Spleen (tissue), 11 donors: ENCODE data around the gene DNTT. TPM values are rescaled to one million over a fixed set of nuclear protein-coding genes. Genes with fewer than 3 reads are reported as not detected.

Source experiments
- DNase-seq: peaks from one replicate; pipeline ENCODE4 v3.0.0-alpha.2; 2020
- H3K27ac ChIP-seq, 8 donors: fragments of 200-600 bp; sonication (generic) in 7 of 8; 1 replicate in 4 of 8; 2 replicates in 4 of 8; pipeline versions ENCODE4 v1.5.0 to v1.8.0; 2016 to 2021; ENCODE audit warnings: inconsistent platforms in 4 of 8, mild to moderate bottlenecking in 4 of 8, moderate library complexity in 1 of 8
- H3K27me3 ChIP-seq, 7 donors: fragments of 200-600 bp; sonication (generic) in 6 of 7; replicated peaks in 1 of 7; 1 replicate in 4 of 7; 2 replicates in 3 of 7; pipeline versions ENCODE4 v1.5.0 to v1.8.0; 2016 to 2021; ENCODE audit warnings: inconsistent platforms in 3 of 7, mild to moderate bottlenecking in 1 of 7
- H3K36me3 ChIP-seq, 6 donors: fragments of 200-600 bp; sonication (generic) in 5 of 6; 1 replicate in 4 of 6; 2 replicates in 2 of 6; pipeline versions ENCODE4 v1.5.0 to v1.8.0; 2016 to 2021; ENCODE audit warnings: inconsistent platforms in 2 of 6
- H3K4me1 ChIP-seq, 6 donors: fragments of 200-600 bp; sonication (generic) in 5 of 6; 1 replicate in 3 of 6; 2 replicates in 3 of 6; pipeline versions ENCODE4 v1.5.0 to v1.8.0; 2016 to 2021; ENCODE audit warnings: inconsistent platforms in 3 of 6
- H3K4me3 ChIP-seq, 8 donors: fragments of 200-600 bp; sonication (generic) in 7 of 8; 1 replicate in 4 of 8; 2 replicates in 4 of 8; pipeline versions ENCODE4 v1.5.0 to v1.8.0; 2016 to 2021; ENCODE audit warnings: inconsistent platforms in 4 of 8, mild to moderate bottlenecking in 4 of 8, moderate library complexity in 2 of 8
- H3K9me3 ChIP-seq, 8 donors: fragments of 200-600 bp; sonication (generic) in 7 of 8; 1 replicate in 4 of 8; 2 replicates in 4 of 8; pipeline versions ENCODE4 v1.5.0 to v1.8.0; 2016 to 2021; ENCODE audit warnings: inconsistent platforms in 4 of 8
- CTCF ChIP-seq, 11 experiments: fragments of 200-600 bp in 7 of 11; fragments of 450-650 bp in 4 of 11; sonication (generic) in 4 of 11; IDR thresholded peaks in 8 of 11; conservative IDR thresholded peaks in 3 of 11; 1 replicate in 7 of 11; 2 replicates in 4 of 11; pipeline versions ENCODE4 v1.4.0 to v1.8.0; 2016 to 2021; ENCODE audit warnings: antibody characterized with exemption in 11 of 11, inconsistent platforms in 4 of 11, mild to moderate bottlenecking in 1 of 11
- POLR2A ChIP-seq, 3 donors: fragments of 450-650 bp; IDR thresholded peaks; one replicate each; pipeline ENCODE4 v1.5.1; 2017; ENCODE audit warnings: antibody characterized with exemption in 3 of 3, mild to moderate bottlenecking in 1 of 3
- POLR2AphosphoS5 ChIP-seq, 3 donors: sonication (generic); formaldehyde crosslinking; IDR thresholded peaks; one replicate each; pipeline ENCODE4 v1.5.1; 2017; ENCODE audit warnings: antibody characterized with exemption in 3 of 3
- WGBS, 5 donors: extraction: QIAGEN DNeasy Blood & Tissue Kit in 3 of 5; methylation state at CpG; one replicate each; pipeline versions ENCODE4 v1.1.5 to v1.1.7; 2013 to 2018; 5-methylcytosine and 5-hydroxymethylcytosine counted together
- intact Hi-C: fragments of 100-400 bp; cut with DNase I; formaldehyde crosslinking; loops from one replicate; pipeline ENCODE4 v1.15.0; 2023; ENCODE audit warnings: low total_unique reads
- polyA plus RNA-seq, 3 donors: library from polyadenylated mRNA; stranded (reverse); fragments of 200-250 nt; gene quantifications; one replicate each; pipeline ENCODE4 v1.2.1, GENCODE V29; 2013
- total RNA-seq, 7 donors: library from RNA; depleted of rRNA in 3 of 7; stranded (reverse); fragments of >200 nt in 3 of 7; fragmentation: NEBNext Ultra II Directional in 4 of 7; extraction: Animal tissue kit (Norgen Biotek cat#: 25700) in 4 of 7; gene quantifications; one replicate each; pipeline versions ENCODE4 v1.1.0 to v1.2.1, GENCODE V29; 2016 to 2021
- donor health status: healthy with polysubstance abuse.
- donor health status: DM: no; HTN: no; CAD: no; lungs with moderate emphysema.
- donor health status: DM: no; HTN: no; CAD: no.
- donor health status: Bipolar disorder and iron deficiency.
- donor health status: healthy.
- donor health status: DM: no; HTN: no; CAD: no.
- donor health status: DM: yes; HTN: yes; CAD: no.

DNTT gene
- total and polyA plus RNA-seq, 10 donors: 0.08 to 0.59 TPM; not detected in 8

- intact Hi-C loops: no loop called here
- H3K9me3 ChIP-seq: peaks cover 0 to 6% (median 0%) of the 10 kb centered on the region in 8 donors
- peaks cover 0 to 5% (median 0%) of the 10 kb centered on the region in 7 donors for H3K27me3 ChIP-seq
- H3K4me3 ChIP-seq: no peak within 1 kb of the TSS
- 72 to 89% (median 85%) methylated on average over 7 of the region's 7 CpGs for WGBS, 5 donors
- no peak within 1 kb of the TSS for H3K27ac ChIP-seq
- no peaks in the 10 kb centered on the region for H3K36me3 ChIP-seq
- no peaks in the 10 kb centered on the region for H3K4me1 ChIP-seq
- no peak for TF ChIP-seq POLR2A (IDR thresholded peaks at IDR 0.05)
- TF ChIP-seq CTCF (IDR thresholded peaks at IDR 0.05 in 8 of 11, conservative IDR thresholded peaks at IDR 0.05 in 3 of 11): no peak
- TF ChIP-seq POLR2AphosphoS5 (IDR thresholded peaks at IDR 0.05): no peak
- DNase-seq: no peak
Measured at GRCh38 chr10:96358851-96359540, 54.8 kb downstream of the DNTT start, which contains the start of gene OPALIN. TSS of gene OPALIN (minus strand) at chr10:96359002. CDS start at chr10:96358896, 106 bp downstream.

- DNase-seq: no peak
- Histone ChIP-seq H3K9me3 (peaks cover 0 to 6% (median 0%) of the 10 kb centered on the region in 8 donors), H3K36me3 (no peaks in the 10 kb centered on the region), H3K27me3 (peaks cover 0 to 5% (median 0%) of the 10 kb centered on the region in 7 donors), H3K4me3 (no peak overlapping the region), H3K4me1 (no peaks in the 10 kb centered on the region), H3K27ac (no peak overlapping the region)
- no peak for TF ChIP-seq POLR2AphosphoS5 (IDR thresholded peaks at IDR 0.05)
- TF ChIP-seq POLR2A (IDR thresholded peaks at IDR 0.05): no peak
- no peak for TF ChIP-seq CTCF (IDR thresholded peaks at IDR 0.05 in 8 of 11, conservative IDR thresholded peaks at IDR 0.05 in 3 of 11)
- intact Hi-C loops: no loop called here
- 84 to 90% (median 88%) methylated on average over 6 of the region's 6 CpGs for WGBS, 5 donors
Measured at GRCh38 chr10:96359616-96360015, 55.4 kb downstream of the DNTT start.

- WGBS, 5 donors: 91 to 94% (median 92%) methylated on average over 6 of the region's 6 CpGs
- Histone ChIP-seq H3K36me3 (no peaks in the 10 kb centered on the region), H3K27ac (no peak overlapping the region), H3K4me1 (no peaks in the 10 kb centered on the region), H3K9me3 (peaks cover 0 to 6% (median 0%) of the 10 kb centered on the region in 8 donors), H3K4me3 (no peak overlapping the region), H3K27me3 (peaks cover 0 to 5% (median 0%) of the 10 kb centered on the region in 7 donors)
- intact Hi-C loops: no loop called here
- TF ChIP-seq POLR2AphosphoS5 (IDR thresholded peaks at IDR 0.05) (no peak), CTCF (IDR thresholded peaks at IDR 0.05 in 8 of 11, conservative IDR thresholded peaks at IDR 0.05 in 3 of 11) (no peak), POLR2A (IDR thresholded peaks at IDR 0.05) (no peak)
- DNase-seq: no peak
Measured at GRCh38 chr10:96360331-96360730, 56.1 kb downstream of the DNTT start.

GRCh38 chr10:96360766-96361165 is 56.5 kb downstream of the DNTT start:
- TF ChIP-seq POLR2A (IDR thresholded peaks at IDR 0.05) (no peak), POLR2AphosphoS5 (IDR thresholded peaks at IDR 0.05) (no peak), CTCF (IDR thresholded peaks at IDR 0.05 in 8 of 11, conservative IDR thresholded peaks at IDR 0.05 in 3 of 11) (no peak)
- no peak for DNase-seq
- intact Hi-C loops: no loop called here
- H3K9me3 ChIP-seq: peaks cover 0 to 6% (median 0%) of the 10 kb centered on the region in 8 donors
- H3K27me3 ChIP-seq: peaks cover 0 to 5% (median 0%) of the 10 kb centered on the region in 7 donors
- H3K4me1 ChIP-seq: no peaks in the 10 kb centered on the region
- 69 to 86% (median 76%) methylated on average over 3 of the region's 3 CpGs for WGBS, 5 donors
- no peak overlapping the region for H3K27ac ChIP-seq
- H3K4me3 ChIP-seq: no peak overlapping the region
- H3K36me3 ChIP-seq: no peaks in the 10 kb centered on the region
